Stimulated activated CD8-positive, alpha-beta memory T cell treated with anti-CD3 and anti-CD28 coated beads, Interleukin-4, amount 100 ng/mL, for 1 hour (primary cell): Measurements from ENCODE around the gene PREX1.
"Not testable (repeated sequence)": the region's sequence is repeated elsewhere in the genome, so short reads cannot be mapped to it uniquely, and the experiment has no call there.

Experiments
- DNase-seq, 2 donors: peaks; one replicate each; pipeline ENCODE4 v3.0.0-alpha.2; 2020; ENCODE audit warnings: low read depth in 2 of 2, low spot score in 1 of 2

Gene PREX1

GRCh38 chr20:48613926-48614325, 213.9 kb downstream of the PREX1 start:
- no peak for DNase-seq

- no peak for DNase-seq
Measured at GRCh38 chr20:48612335-48612734, 215.5 kb downstream of the PREX1 start.

GRCh38 chr20:48610996-48611395, 216.8 kb downstream of the PREX1 start:
- DNase-seq = no peak

GRCh38 chr20:48609491-48609978, 218.3 kb downstream of the PREX1 start:
- DNase-seq = no peak

- DNase-seq = no peak
Measured at GRCh38 chr20:48608756-48609155, 219.0 kb downstream of the PREX1 start.

- no peak for DNase-seq
Measured at GRCh38 chr20:48607544-48607865, 220.3 kb downstream of the PREX1 start.

GRCh38 chr20:48606841-48607543, 220.8 kb downstream of the PREX1 start:
- DNase-seq = no peak

GRCh38 chr20:48606172-48606840, 221.5 kb downstream of the PREX1 start:
- no peak for DNase-seq

- no peak for DNase-seq
Measured at GRCh38 chr20:48605364-48606171, 222.2 kb downstream of the PREX1 start.

- DNase-seq = no peak
Measured at GRCh38 chr20:48604936-48605335, 222.9 kb downstream of the PREX1 start.

GRCh38 chr20:48604426-48604825, 223.4 kb downstream of the PREX1 start:
- no peak for DNase-seq

- no peak for DNase-seq
Measured at GRCh38 chr20:48603819-48604405, 223.9 kb downstream of the PREX1 start.

GRCh38 chr20:48603116-48603818, 224.5 kb downstream of the PREX1 start:
- no peak for DNase-seq

GRCh38 chr20:48601798-48602197, 226.0 kb downstream of the PREX1 start:
- no peak for DNase-seq

- no peak for DNase-seq
Measured at GRCh38 chr20:48600470-48600945, 227.3 kb downstream of the PREX1 start.

GRCh38 chr20:48599748-48600469, 227.9 kb downstream of the PREX1 start:
- no peak for DNase-seq

GRCh38 chr20:48599106-48599747, 228.6 kb downstream of the PREX1 start:
- DNase-seq = no peak

- DNase-seq = not testable (repeated sequence)
Measured at GRCh38 chr20:48598303-48598941, 229.4 kb downstream of the PREX1 start.
